ENCODE data around the gene PCDHGA1. TPM values are rescaled to one million over a fixed set of nuclear protein-coding genes. Genes with fewer than 3 reads are reported as not detected.

Gene PCDHGA1
- total and polyA plus RNA-seq, 2 experiments from 2014 or later, result 1.2 to 1.7 TPM

DNA sequence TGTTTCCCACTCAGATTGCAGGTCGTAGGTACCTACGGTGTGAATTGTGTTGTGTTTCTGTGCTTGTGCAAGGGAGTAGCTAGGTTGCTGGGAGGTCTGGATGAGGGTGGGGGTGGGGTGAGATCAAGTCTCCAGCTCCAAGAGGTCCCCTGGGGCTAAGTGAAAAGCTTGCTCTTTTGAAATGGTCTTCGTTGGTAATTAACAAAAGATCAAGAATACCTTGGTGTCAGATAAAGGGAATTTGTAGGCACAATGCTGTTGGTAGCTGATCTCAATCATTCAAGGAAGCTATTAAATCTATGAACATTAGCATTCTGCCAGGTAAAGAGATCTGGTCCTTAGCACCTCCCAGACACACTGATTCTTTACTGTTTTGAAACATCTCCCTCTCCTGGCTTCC, 153.6 kb downstream of the PCDHGA1 start:
- H3K9me3 ChIP-seq (ENCODE audit: low read depth), result no peaks in the 10 kb centered on the region
- no peaks in the 10 kb centered on the region for H3K4me1 ChIP-seq (ENCODE audit: low read depth)
- no peaks in the 10 kb centered on the region for H3K27me3 ChIP-seq
- peak overlapping the region; percentile 60 for H3K4me3 ChIP-seq
- no peaks in the 10 kb centered on the region for H3K36me3 ChIP-seq
- H3K27ac ChIP-seq, result no peak overlapping the region
- TF ChIP-seq, protein P1, sequence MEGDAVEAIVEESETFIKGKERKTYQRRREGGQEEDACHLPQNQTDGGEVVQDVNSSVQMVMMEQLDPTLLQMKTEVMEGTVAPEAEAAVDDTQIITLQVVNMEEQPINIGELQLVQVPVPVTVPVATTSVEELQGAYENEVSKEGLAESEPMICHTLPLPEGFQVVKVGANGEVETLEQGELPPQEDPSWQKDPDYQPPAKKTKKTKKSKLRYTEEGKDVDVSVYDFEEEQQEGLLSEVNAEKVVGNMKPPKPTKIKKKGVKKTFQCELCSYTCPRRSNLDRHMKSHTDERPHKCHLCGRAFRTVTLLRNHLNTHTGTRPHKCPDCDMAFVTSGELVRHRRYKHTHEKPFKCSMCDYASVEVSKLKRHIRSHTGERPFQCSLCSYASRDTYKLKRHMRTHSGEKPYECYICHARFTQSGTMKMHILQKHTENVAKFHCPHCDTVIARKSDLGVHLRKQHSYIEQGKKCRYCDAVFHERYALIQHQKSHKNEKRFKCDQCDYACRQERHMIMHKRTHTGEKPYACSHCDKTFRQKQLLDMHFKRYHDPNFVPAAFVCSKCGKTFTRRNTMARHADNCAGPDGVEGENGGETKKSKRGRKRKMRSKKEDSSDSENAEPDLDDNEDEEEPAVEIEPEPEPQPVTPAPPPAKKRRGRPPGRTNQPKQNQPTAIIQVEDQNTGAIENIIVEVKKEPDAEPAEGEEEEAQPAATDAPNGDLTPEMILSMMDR (IDR thresholded peaks at IDR 0.05; ENCODE audit: low read depth, low read length), result no peak
- DNase-seq (ENCODE audit: low read depth in 1 of 2, low spot score in 1 of 2), result no peak

DNA sequence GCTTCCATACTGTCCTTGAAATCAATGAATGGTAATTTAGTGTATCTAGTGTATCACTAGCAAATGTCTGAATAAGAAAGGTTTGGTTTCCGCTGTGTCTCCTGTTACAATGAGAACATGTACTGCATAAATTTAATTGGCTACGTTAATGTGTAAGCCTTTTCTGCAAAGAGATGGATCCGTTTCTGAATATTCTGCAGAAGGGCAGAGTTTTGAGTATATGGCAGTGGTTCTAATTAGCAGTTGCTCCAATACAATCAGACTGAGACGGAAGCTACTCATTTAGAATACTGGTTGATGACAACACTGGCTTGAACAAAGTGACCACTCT, 154.0 kb downstream of the PCDHGA1 start:
- Histone ChIP-seq H3K9me3 (ENCODE audit: low read depth) (no peaks in the 10 kb centered on the region), H3K4me1 (ENCODE audit: low read depth) (no peaks in the 10 kb centered on the region), H3K36me3 (no peaks in the 10 kb centered on the region), H3K4me3 (peak overlapping the region; percentile 60), H3K27ac (no peak overlapping the region), H3K27me3 (no peaks in the 10 kb centered on the region)
- no peak for DNase-seq (ENCODE audit: low read depth in 1 of 2, low spot score in 1 of 2)
- TF ChIP-seq, protein P1 (IDR thresholded peaks at IDR 0.05; ENCODE audit: low read depth, low read length), result no peak

DNA sequence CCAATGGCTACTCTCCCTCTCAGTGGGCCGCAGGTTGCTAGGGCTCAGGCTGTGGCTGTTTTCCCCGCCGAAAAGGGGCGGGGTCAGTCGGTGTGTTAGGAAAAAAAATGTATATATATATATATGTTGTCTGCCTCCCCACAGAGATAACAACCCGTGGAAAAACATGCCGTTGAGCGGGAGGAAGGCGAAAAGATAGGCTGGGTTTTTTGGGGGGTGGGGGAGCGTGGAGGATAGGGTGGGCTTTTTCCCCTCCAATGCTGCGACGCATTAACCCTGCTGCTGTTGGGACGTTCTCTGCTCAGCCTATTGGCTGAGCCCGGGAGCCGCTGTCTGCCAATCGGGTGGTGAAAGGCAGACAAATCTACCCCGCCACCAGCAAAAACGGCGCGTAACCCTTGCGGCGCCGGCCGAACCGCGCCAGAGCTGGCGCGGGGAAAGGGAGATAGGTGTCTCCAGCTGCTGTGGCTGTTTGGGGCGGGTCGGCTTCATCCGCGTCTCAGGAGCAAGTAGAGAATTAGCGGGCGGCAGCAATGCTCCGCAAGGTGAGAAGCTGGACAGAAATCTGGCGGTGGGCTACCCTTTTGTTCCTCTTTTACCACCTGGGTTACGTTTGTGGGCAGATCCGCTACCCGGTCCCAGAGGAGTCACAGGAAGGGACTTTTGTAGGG, 154.5 kb downstream of the PCDHGA1 start, which contains the start of gene PCDHGC4:
PCDHGC4 (plus strand) TSS at position 390 of the 671 bp plus-strand sequence; CDS start at position 534, 144 bp downstream.
- TF ChIP-seq, protein P1 (IDR thresholded peaks at IDR 0.05; ENCODE audit: low read depth, low read length), result no peak
- Histone ChIP-seq H3K27me3 (peaks cover 2% of the 10 kb centered on the region), H3K4me3 (peak within 1 kb of the TSS; percentile 60), H3K4me1 (ENCODE audit: low read depth) (no peaks in the 10 kb centered on the region), H3K36me3 (no peaks in the 10 kb centered on the region), H3K27ac (no peak within 1 kb of the TSS), H3K9me3 (ENCODE audit: low read depth) (no peaks in the 10 kb centered on the region)
- DNase-seq (ENCODE audit: low read depth in 1 of 2, low spot score in 1 of 2), result peak in 1 of 2 donors; percentile 82

DNA sequence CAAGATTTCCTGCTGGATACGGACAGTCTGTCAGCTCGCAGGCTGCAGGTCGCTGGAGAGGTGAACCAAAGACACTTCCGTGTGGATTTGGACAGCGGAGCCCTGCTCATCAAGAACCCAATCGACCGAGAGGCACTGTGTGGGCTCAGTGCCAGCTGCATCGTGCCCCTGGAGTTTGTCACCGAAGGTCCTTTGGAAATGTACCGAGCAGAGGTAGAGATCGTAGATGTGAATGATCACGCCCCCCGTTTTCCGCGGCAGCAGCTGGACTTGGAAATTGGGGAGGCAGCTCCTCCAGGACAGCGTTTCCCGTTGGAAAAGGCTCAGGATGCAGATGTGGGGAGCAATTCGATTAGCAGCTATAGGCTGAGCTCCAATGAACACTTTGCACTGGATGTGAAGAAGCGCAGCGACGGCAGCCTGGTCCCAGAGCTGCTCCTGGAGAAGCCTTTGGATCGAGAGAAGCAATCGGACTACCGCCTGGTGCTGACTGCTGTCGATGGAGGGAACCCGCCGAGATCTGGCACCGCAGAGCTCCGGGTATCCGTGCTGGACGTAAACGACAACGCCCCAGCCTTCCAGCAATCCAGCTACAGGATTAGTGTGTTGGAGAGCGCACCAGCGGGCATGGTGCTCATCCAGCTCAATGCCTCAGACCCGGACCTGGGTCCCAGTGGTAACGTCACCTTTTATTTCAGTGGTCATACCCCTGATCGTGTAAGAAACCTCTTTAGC, 155.2 kb downstream of the PCDHGA1 start:
- TF ChIP-seq, protein P1 (IDR thresholded peaks at IDR 0.05; ENCODE audit: low read depth, low read length), result no peak
- Histone ChIP-seq H3K4me3 (peak overlapping the region; percentile 60), H3K27ac (no peak overlapping the region), H3K36me3 (no peaks in the 10 kb centered on the region), H3K27me3 (peaks cover 9% of the 10 kb centered on the region), H3K9me3 (ENCODE audit: low read depth) (no peaks in the 10 kb centered on the region), H3K4me1 (ENCODE audit: low read depth) (no peaks in the 10 kb centered on the region)
- no peak for DNase-seq (ENCODE audit: low read depth in 1 of 2, low spot score in 1 of 2)

DNA sequence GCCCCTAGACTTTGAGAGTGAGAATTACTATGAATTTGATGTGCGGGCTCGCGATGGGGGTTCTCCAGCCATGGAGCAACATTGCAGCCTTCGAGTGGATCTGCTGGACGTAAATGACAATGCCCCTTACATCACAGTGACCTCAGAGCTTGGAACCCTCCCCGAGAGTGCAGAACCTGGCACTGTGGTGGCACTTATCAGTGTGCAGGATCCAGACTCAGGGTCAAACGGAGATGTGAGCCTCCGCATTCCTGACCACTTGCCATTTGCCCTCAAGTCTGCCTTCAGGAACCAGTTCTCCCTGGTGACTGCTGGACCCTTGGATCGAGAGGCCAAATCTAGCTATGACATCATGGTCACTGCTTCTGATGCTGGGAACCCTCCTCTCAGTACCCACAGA, 155.8 kb downstream of the PCDHGA1 start:
- no peaks in the 10 kb centered on the region for H3K9me3 ChIP-seq (ENCODE audit: low read depth)
- H3K4me1 ChIP-seq (ENCODE audit: low read depth), result no peaks in the 10 kb centered on the region
- TF ChIP-seq, protein P1 (IDR thresholded peaks at IDR 0.05; ENCODE audit: low read depth, low read length), result no peak
- H3K4me3 ChIP-seq, result no peak overlapping the region
- H3K27me3 ChIP-seq, result peaks cover 15% of the 10 kb centered on the region
- H3K27ac ChIP-seq, result no peak overlapping the region
- no peaks in the 10 kb centered on the region for H3K36me3 ChIP-seq
- DNase-seq (ENCODE audit: low read depth in 1 of 2, low spot score in 1 of 2), result no peak

All from cardiac muscle cell (in vitro differentiated cells and primary cell).